Activated CD4-positive, CD25-positive, alpha-beta regulatory T cell treated with anti-CD3 and anti-CD28 coated beads, Interleukin-2, amount 50 U/mL, for 24 hours (primary cell): ENCODE results near the gene SPATA2L.
"Not testable (repeated sequence)": the region's sequence is repeated elsewhere in the genome, so short reads cannot be mapped to it uniquely, and the experiment has no call there.

Source experiments
- ATAC-seq, 2 donors: fragments of 150-1000 bp; cut with Tn5 transposase; one replicate each; pipeline ENCODE4 v1.10.0; 2021; ENCODE audit warnings: mild to moderate bottlenecking in 1 of 2, moderate library complexity in 1 of 2

The SPATA2L gene

GRCh38 chr16:89689142-89689541 is 12.4 kb downstream of the SPATA2L start:
- ATAC-seq = no peak

- ATAC-seq = no peak
These were observed 13.1 kb downstream of the SPATA2L start for GRCh38 chr16:89688395-89688794.

- ATAC-seq = peak; percentile 18 to 31
These were observed 14.2 kb downstream of the SPATA2L start for GRCh38 chr16:89687092-89687940.

GRCh38 chr16:89686520-89687091 is 14.9 kb downstream of the SPATA2L start, which contains the start of gene CDK10:
Gene CDK10, plus strand, starts transcription at chr16:89686689. Its CDS starts 22 bp downstream, at chr16:89686711.
- peak; percentile 90 to 92 for ATAC-seq

DNA sequence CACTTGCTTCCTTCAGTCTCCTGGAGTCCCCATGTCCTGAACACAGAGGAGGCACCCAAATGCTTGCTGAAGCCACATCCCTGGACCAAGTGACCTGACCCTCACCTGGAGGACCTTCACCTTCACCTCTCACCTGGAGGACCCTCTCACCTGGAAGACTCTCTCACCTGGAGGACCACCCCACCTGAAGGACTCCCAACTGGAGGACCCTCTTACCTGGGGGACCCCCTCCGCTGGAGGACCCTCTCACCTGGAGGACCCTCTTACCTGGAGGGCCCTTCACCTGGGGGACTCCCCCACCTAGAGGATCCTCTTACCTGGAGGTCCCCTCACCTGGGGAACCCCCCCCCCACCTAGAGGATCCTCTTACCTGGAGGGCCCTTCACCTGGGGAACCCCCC is 15.6 kb downstream of the SPATA2L start:
- ATAC-seq = no peak

GRCh38 chr16:89678258-89678657 is 23.2 kb downstream of the SPATA2L start:
- ATAC-seq = no peak

DNA sequence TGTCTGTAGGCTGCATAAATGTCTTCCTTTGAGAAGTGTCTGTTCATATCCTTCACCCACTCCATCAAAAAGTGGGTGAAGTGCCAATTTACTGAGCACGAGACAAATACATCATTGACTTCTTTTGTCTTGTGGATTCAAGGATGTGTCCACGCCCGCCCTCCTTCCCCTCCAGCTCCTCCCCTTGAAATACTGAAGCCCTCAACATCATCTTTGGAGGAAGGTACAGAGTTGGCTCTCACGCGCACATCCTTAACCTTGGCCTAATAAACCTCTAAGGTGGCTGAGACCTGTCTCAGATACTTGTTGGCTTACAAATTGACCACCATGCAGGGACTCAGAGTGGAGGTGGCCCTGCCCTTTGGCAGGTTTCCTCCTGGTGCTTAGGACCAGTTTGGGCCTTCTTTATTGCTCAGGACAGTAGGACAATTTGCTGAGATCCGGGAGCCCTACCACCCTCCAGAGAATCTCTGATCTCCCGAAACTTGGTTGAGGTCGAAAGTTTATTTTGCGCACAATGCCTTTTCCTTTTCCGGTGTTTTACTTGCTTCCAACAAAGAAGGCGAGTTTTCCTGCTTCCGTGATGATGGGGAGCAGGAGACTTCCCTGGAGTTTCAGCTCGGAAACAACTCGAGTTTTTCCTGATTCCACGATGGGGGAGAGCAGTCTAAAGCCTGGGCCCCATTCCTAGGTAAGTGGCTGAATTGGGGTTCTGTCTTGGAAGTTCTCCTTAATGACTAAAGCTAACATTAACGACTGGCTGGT is 29.1 kb downstream of the SPATA2L start:
- ATAC-seq = no peak

- ATAC-seq = not testable (repeated sequence)
These were observed 29.9 kb downstream of the SPATA2L start for GRCh38 chr16:89671565-89671964.

GRCh38 chr16:89670496-89671431 is 30.7 kb downstream of the SPATA2L start:
- no peak for ATAC-seq

- ATAC-seq = no peak
These were observed 31.8 kb downstream of the SPATA2L start for GRCh38 chr16:89669755-89670154.

DNA sequence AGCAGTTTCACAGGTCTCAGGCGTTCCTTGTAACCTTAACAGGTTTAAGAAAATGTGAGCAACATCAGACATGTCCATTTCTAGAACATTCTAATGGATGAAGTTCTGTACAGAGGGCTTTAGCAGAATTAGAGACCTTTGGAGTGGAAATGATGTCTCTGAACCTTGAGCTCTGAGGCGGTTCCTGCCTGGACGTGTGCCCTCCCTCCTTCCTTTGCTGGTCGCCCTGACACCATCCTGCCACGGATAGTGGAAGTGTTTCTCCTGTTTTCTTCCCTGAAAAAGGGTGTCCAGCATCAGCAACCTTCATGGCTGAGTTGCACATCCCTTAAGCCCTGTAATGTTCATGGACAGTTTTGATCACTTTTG is 32.7 kb downstream of the SPATA2L start:
- no peak for ATAC-seq

DNA sequence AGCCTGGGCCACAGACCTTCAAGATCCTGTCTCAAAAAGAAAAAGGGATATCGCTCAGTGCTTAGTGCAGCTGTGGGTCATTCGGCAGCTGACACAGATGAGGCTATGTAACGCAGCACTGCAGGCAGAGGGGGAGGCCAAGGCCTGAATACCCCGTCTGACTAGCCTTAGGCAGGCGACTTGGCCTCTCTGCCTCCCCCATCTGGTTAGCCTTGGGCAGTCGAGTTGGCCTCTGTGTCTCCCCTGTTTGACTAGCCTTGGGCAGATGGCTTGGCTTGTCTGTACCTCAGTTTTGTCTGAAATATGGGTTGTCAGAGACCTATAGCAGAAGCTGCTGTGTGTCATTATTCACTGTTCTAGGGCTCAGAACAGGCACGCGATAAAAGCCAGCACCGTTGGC is 33.9 kb downstream of the SPATA2L start:
- no peak for ATAC-seq

DNA sequence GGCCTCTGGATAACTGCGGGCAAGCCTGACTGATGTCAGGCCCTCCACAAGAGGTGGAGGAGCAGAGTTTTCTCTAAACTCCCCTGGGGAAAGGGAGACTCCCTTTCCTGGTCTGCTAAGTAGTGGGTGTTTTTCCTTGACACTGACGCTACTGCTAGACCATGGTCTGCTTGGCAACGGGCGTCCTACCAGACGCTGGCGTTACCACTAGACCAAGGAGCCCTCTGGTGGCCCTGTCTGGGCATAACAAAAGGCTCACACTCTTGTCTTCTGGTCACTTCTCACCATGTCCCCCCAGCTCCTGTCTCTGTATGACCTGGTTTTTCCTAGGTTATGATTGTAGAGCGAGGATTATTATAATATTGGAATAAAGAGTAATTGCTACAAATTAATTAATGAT is 34.5 kb downstream of the SPATA2L start:
- not testable (repeated sequence) for ATAC-seq

DNA sequence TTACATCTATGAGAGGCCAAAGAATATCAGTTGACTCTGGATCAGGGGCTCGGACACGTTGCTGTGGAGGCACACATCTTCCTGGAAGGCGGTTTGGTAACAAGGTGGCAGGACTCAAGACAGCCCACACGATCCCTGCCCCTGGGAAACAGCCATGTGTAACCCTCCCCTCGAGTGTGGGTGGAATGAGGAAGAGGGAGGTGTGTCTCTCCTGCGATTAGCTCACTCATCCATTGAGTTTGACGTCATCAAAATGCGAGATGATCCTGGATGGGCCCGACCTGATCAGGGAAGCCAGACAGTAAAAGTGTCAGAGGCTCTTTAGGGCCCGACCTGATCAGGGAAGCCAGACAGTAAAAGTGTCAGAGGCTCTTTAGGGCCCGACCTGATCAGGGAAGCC is 37.3 kb downstream of the SPATA2L start:
- ATAC-seq = not testable (repeated sequence)

DNA sequence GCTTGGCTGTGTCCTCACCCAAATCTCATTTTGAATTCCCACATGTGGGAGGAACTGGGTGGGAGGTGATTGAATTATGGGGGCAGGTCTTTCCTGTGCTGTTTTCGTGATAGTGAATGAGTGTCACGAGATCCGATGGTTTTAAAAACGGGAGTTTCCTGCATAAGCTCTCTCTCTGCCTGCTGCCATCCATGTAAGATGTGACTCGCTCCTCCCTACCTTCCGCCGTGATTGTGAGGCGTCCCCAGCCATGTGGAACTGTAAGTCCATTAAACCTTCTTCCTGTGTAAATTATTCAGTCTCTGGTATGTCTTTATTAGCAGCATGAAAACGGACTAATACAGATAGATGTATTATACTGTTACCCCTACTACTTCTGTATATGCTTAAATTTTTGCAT is 40.3 kb downstream of the SPATA2L start:
- no peak for ATAC-seq

- no peak for ATAC-seq
These were observed 41.4 kb downstream of the SPATA2L start for GRCh38 chr16:89660146-89660545.

GRCh38 chr16:89658221-89658879 is 43.2 kb downstream of the SPATA2L start:
- no peak for ATAC-seq

DNA sequence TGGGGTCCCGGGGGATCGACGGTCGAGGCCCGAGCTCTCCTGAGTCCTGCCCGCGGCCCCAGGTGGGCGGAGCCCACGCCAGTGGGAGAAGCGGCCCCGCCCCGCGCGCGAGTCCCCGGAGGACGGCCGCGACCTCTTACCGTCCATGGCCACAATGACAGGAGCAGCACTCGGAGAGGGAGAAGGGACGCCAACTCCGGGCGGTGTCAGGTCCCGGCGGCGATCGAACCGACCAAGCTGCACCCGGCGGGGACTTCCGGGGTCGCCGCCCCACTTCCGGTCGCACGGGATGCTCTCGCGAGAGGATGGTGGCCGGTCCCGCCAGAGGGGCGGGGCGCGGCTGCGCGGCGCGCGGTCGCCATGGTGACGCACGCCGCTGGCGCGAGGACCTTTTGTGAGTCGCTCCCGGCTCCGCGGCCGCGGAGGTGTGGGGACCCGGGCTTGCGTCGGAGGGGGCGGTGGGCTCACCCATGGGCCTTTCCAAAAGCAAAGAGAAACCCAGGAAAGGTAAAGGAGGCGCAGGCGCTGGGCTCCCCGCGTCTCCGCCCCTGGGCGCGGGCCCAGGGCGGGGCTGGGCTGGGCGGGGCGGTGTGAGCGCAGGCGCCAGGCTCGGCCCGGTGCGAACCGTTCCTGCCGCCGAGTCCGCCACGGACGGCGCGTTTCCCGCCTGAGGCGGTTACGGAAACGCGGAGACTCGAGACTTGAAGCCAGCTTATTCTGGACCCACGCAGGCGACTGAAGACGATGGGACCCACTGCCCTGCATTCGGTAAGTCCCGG is 43.9 kb downstream of the SPATA2L start, which contains the start of the genes CHMP1A and SPATA33:
CHMP1A (minus strand) TSS at position 267 of the 779 bp plus-strand sequence; CDS start at position 147, 120 bp downstream.
SPATA33 (plus strand) TSS at position 395 of the 779 bp plus-strand sequence; CDS start at position 471, 76 bp downstream.
- peak; percentile 91 to 93 for ATAC-seq

DNA sequence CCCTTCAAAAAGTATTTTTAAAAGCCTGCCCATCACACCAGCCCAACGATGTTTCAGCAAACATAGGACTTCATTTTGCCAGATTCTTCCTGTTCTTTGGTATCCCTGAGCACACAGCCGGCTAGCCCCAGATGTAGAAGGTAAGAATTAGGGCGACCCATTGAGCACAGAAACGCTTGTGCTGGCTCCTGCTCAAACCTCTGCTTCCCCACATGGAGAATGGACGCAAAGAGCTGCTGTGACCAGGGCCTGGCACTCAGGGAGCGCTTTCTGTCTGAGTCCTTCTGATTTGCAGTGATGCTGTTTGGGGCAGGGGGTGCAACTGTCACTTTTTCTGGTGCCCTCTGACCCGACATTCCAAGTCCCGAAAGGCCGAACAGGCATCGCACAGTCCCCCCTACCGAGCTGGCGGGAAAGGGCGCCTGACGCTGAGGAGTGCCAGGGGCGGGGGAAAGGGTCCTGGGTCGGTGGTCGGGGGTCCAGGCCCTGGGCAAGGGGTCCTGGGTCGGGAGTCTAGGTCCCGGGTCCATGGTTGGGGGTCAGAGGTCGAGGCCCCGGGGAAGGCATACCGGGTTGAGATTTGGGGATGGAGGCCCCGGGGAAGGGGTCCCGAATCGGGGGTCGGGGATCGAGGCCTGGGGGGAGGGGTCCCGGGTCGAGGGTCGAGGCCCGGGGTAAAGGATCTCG is 44.9 kb downstream of the SPATA2L start:
- no peak for ATAC-seq

DNA sequence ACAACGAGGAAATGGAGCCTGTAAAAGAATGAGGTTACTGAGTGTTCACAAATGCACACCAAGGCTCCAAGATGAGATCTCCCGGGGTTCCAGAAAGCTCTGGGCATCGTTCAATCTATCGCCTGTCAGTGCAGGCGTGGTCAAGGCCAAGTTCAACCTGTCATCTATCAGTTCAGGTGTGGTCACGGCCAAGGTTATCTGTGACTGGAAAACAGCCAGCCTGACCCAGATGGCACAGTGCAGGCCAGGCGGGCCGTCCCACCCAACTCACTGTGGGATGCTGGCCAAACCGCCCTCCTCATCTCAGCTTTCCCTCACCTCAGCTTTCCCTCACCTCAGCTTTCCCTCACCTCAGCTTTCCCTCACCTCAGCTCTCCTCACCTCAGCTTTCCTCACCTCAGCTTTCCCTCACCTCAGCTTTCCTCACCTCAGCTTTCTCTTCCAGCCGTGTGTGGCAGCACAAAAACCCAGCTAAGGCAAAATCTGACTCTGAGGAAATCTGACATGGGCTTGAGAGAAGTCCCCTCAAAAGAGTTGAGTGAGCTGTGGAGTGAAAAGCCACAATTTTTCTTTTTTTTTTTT is 46.4 kb downstream of the SPATA2L start:
- ATAC-seq = no peak
